ENCODE measurements around the gene GALNT2.

- TF ChIP-seq POLR2A (IDR thresholded peaks at IDR 0.05) (no peak), CTCF (IDR thresholded peaks at IDR 0.05) (no peak), EP300 (IDR thresholded peaks at IDR 0.05) (no peak)
Measured at GRCh38 chr1:230079199-230080024, 12.4 kb downstream of the GALNT2 start.

Measured in ovary (tissue), 3 donors.